ENCODE results near the gene MYO7A.

DNA sequence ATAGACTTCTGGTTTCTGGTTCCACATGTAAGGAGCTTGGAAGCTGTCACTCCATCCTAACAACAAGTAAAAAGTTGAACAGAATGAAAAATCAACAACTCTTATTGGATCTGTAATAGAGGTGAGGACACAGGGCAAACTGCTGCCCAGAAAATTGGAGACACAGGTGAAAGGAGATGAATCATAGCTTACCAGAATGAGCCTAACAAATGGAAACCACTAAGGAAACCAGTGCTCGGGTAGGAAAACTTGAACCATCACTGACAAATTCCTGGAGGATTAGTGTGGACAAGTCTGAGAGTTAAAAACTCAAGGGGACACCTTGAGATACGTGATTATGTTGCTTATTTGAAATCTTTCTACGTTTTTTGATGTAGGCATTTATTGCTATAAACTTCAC is 121.4 kb downstream of the MYO7A start:
- TF ChIP-seq, protein P1, sequence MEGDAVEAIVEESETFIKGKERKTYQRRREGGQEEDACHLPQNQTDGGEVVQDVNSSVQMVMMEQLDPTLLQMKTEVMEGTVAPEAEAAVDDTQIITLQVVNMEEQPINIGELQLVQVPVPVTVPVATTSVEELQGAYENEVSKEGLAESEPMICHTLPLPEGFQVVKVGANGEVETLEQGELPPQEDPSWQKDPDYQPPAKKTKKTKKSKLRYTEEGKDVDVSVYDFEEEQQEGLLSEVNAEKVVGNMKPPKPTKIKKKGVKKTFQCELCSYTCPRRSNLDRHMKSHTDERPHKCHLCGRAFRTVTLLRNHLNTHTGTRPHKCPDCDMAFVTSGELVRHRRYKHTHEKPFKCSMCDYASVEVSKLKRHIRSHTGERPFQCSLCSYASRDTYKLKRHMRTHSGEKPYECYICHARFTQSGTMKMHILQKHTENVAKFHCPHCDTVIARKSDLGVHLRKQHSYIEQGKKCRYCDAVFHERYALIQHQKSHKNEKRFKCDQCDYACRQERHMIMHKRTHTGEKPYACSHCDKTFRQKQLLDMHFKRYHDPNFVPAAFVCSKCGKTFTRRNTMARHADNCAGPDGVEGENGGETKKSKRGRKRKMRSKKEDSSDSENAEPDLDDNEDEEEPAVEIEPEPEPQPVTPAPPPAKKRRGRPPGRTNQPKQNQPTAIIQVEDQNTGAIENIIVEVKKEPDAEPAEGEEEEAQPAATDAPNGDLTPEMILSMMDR (IDR thresholded peaks at IDR 0.05): no peak
- no peak for TF ChIP-seq POLR2A (IDR thresholded peaks at IDR 0.05)
